Stimulated activated effector memory CD8-positive, alpha-beta T cell treated with anti-CD3 and anti-CD28 coated beads, Interleukin-12 subunit alpha, Interleukin-12 subunit beta, amount 100 ng/mL, for 72 hours (primary cell): ENCODE data around the gene IER5L.
A peak's percentile ranks its signal among the peaks of the same experiment; 100 is the strongest.
"Not testable (repeated sequence)": the region's sequence is repeated elsewhere in the genome, so short reads cannot be mapped to it uniquely, and the experiment has no call there.

ENCODE experiments used
- ATAC-seq: fragments of 150-1000 bp; cut with Tn5 transposase; 2 replicates; pipeline ENCODE4 v1.10.0; 2021
- DNase-seq, 2 donors: peaks; one replicate each; pipeline ENCODE4 v3.0.0; 2021 to 2022; ENCODE audit warnings: low spot score in 2 of 2
- H3K27ac Mint-ChIP-seq: one replicate; pipeline ENCODE4 v1.8.0; 2022; ENCODE audit warnings: mild to moderate bottlenecking, mixed read lengths
- H3K36me3 Mint-ChIP-seq: one replicate; pipeline ENCODE4 v1.8.0; 2022; ENCODE audit warnings: mild to moderate bottlenecking, mixed read lengths
- H3K4me1 Mint-ChIP-seq: one replicate; pipeline ENCODE4 v1.8.0; 2022; ENCODE audit warnings: mixed read lengths
- H3K4me3 Mint-ChIP-seq: one replicate; pipeline ENCODE4 v1.8.0; 2022; ENCODE audit warnings: mild to moderate bottlenecking, mixed read lengths
- H3K9me3 Mint-ChIP-seq: one replicate; pipeline ENCODE4 v1.8.0; 2022; ENCODE audit warnings: mixed read lengths

The IER5L gene

GRCh38 chr9:129209580-129209979, 31.5 kb upstream of the IER5L start:
- Mint-ChIP-seq H3K27ac (no peak overlapping the region), H3K4me3 (no peak overlapping the region), H3K4me1 (peaks cover 21% of the 10 kb centered on the region), H3K36me3 (no peaks in the 10 kb centered on the region), H3K9me3 (no peaks in the 10 kb centered on the region)
- ATAC-seq = no peak
- no peak for DNase-seq

- ATAC-seq (no peak), DNase-seq (no peak)
- H3K4me1 Mint-ChIP-seq = peaks cover 21% of the 10 kb centered on the region
- no peaks in the 10 kb centered on the region for H3K9me3 Mint-ChIP-seq
- H3K27ac Mint-ChIP-seq = peak overlapping the region; percentile 86
- H3K4me3 Mint-ChIP-seq = peak overlapping the region; percentile 33
- no peaks in the 10 kb centered on the region for H3K36me3 Mint-ChIP-seq
Measured at GRCh38 chr9:129209109-129209508, 31.0 kb upstream of the IER5L start.

GRCh38 chr9:129208207-129209032, 30.4 kb upstream of the IER5L start:
- H3K36me3 Mint-ChIP-seq = no peaks in the 10 kb centered on the region
- H3K4me3 Mint-ChIP-seq = peak overlapping the region; percentile 33
- H3K9me3 Mint-ChIP-seq = no peaks in the 10 kb centered on the region
- peak; percentile 74 for ATAC-seq
- peak in 1 of 2 donors; percentile 57 for DNase-seq
- H3K27ac Mint-ChIP-seq = peak overlapping the region; percentile 86
- peaks cover 21% of the 10 kb centered on the region for H3K4me1 Mint-ChIP-seq

- ATAC-seq = no peak
- no peak for DNase-seq
- H3K4me3 Mint-ChIP-seq = no peak overlapping the region
- peaks cover 21% of the 10 kb centered on the region for H3K4me1 Mint-ChIP-seq
- H3K9me3 Mint-ChIP-seq = no peaks in the 10 kb centered on the region
- H3K36me3 Mint-ChIP-seq = no peaks in the 10 kb centered on the region
- peak overlapping the region; percentile 74 for H3K27ac Mint-ChIP-seq
Measured at GRCh38 chr9:129206905-129207304, 28.8 kb upstream of the IER5L start.

GRCh38 chr9:129206401-129206800, 28.3 kb upstream of the IER5L start:
- Mint-ChIP-seq H3K9me3 (no peaks in the 10 kb centered on the region), H3K27ac (peak overlapping the region; percentile 74), H3K4me3 (no peak overlapping the region)

GRCh38 chr9:129204840-129205239, 26.8 kb upstream of the IER5L start:
- ATAC-seq (no peak), DNase-seq (no peak)
- Mint-ChIP-seq H3K4me1 (peaks cover 21% of the 10 kb centered on the region), H3K36me3 (no peaks in the 10 kb centered on the region), H3K4me3 (no peak overlapping the region), H3K9me3 (no peaks in the 10 kb centered on the region), H3K27ac (no peak overlapping the region)

More at GRCh38 chr9:129206401-129206800, 28.3 kb upstream of the IER5L start:
- peaks cover 21% of the 10 kb centered on the region for H3K4me1 Mint-ChIP-seq
- ATAC-seq = no peak
- no peak for DNase-seq
- no peaks in the 10 kb centered on the region for H3K36me3 Mint-ChIP-seq

- Mint-ChIP-seq H3K27ac (no peak overlapping the region), H3K4me3 (peak overlapping the region; percentile 66), H3K36me3 (no peaks in the 10 kb centered on the region), H3K4me1 (peaks cover 15% of the 10 kb centered on the region), H3K9me3 (no peaks in the 10 kb centered on the region)
- DNase-seq = no peak
- no peak for ATAC-seq
Measured at GRCh38 chr9:129203556-129203909, 25.5 kb upstream of the IER5L start.

GRCh38 chr9:129202613-129203555, 24.8 kb upstream of the IER5L start:
- Mint-ChIP-seq H3K4me3 (peak overlapping the region; percentile 66), H3K36me3 (no peaks in the 10 kb centered on the region), H3K9me3 (no peaks in the 10 kb centered on the region), H3K4me1 (peaks cover 12% of the 10 kb centered on the region), H3K27ac (peak overlapping the region; percentile 86)
- DNase-seq = peak; percentile 98
- peak; percentile 96 for ATAC-seq

- H3K4me3 Mint-ChIP-seq = no peak overlapping the region
- peaks cover 4% of the 10 kb centered on the region for H3K4me1 Mint-ChIP-seq
- H3K36me3 Mint-ChIP-seq = no peaks in the 10 kb centered on the region
- DNase-seq = no peak
- H3K27ac Mint-ChIP-seq = no peak overlapping the region
- no peaks in the 10 kb centered on the region for H3K9me3 Mint-ChIP-seq
- no peak for ATAC-seq
Measured at GRCh38 chr9:129201866-129202265, 23.8 kb upstream of the IER5L start.

- no peak for DNase-seq
- no peak for ATAC-seq
- no peaks in the 10 kb centered on the region for H3K36me3 Mint-ChIP-seq
- H3K4me3 Mint-ChIP-seq = no peak overlapping the region
- H3K27ac Mint-ChIP-seq = no peak overlapping the region
- no peaks in the 10 kb centered on the region for H3K4me1 Mint-ChIP-seq
- H3K9me3 Mint-ChIP-seq = no peaks in the 10 kb centered on the region
Measured at GRCh38 chr9:129201289-129201688, 23.2 kb upstream of the IER5L start.

- H3K9me3 Mint-ChIP-seq = no peaks in the 10 kb centered on the region
- H3K36me3 Mint-ChIP-seq = no peaks in the 10 kb centered on the region
- no peak overlapping the region for H3K4me3 Mint-ChIP-seq
- H3K27ac Mint-ChIP-seq = no peak overlapping the region
- H3K4me1 Mint-ChIP-seq = no peaks in the 10 kb centered on the region
- DNase-seq (no peak), ATAC-seq (no peak)
Measured at GRCh38 chr9:129200255-129200654, 22.2 kb upstream of the IER5L start.

GRCh38 chr9:129199044-129199435, 21.0 kb upstream of the IER5L start:
- no peak overlapping the region for H3K4me3 Mint-ChIP-seq
- H3K4me1 Mint-ChIP-seq = no peaks in the 10 kb centered on the region
- H3K27ac Mint-ChIP-seq = no peak overlapping the region
- no peaks in the 10 kb centered on the region for H3K36me3 Mint-ChIP-seq
- no peak for ATAC-seq
- DNase-seq = no peak
- H3K9me3 Mint-ChIP-seq = no peaks in the 10 kb centered on the region

- DNase-seq = no peak
- H3K4me1 Mint-ChIP-seq = no peaks in the 10 kb centered on the region
Measured at GRCh38 chr9:129198319-129199043, 20.4 kb upstream of the IER5L start.

GRCh38 chr9:129197978-129198318, 19.9 kb upstream of the IER5L start:
- H3K36me3 Mint-ChIP-seq = no peaks in the 10 kb centered on the region
- ATAC-seq (no peak), DNase-seq (no peak)
- H3K27ac Mint-ChIP-seq = peak overlapping the region; percentile 52
- no peak overlapping the region for H3K4me3 Mint-ChIP-seq
- no peaks in the 10 kb centered on the region for H3K4me1 Mint-ChIP-seq
- H3K9me3 Mint-ChIP-seq = no peaks in the 10 kb centered on the region

More at GRCh38 chr9:129198319-129199043, 20.4 kb upstream of the IER5L start:
- no peak overlapping the region for H3K4me3 Mint-ChIP-seq
- peak overlapping the region; percentile 52 for H3K27ac Mint-ChIP-seq
- H3K36me3 Mint-ChIP-seq = no peaks in the 10 kb centered on the region
- no peak for ATAC-seq
- H3K9me3 Mint-ChIP-seq = no peaks in the 10 kb centered on the region

- DNase-seq, H3K4me1 Mint-ChIP-seq, H3K36me3 Mint-ChIP-seq, ATAC-seq, H3K4me3 Mint-ChIP-seq, H3K9me3 Mint-ChIP-seq, H3K27ac Mint-ChIP-seq: not testable (repeated sequence)
Measured at GRCh38 chr9:129197045-129197444, 19.0 kb upstream of the IER5L start.
